ENCODE results near the gene TLE5. TPM values are rescaled to one million over a fixed set of nuclear protein-coding genes. Genes with fewer than 3 reads are reported as not detected.

Gene TLE5, protein sequence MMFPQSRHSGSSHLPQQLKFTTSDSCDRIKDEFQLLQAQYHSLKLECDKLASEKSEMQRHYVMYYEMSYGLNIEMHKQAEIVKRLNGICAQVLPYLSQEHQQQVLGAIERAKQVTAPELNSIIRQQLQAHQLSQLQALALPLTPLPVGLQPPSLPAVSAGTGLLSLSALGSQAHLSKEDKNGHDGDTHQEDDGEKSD
- 255 and 333 TPM in 2 replicates for total RNA-seq

DNA sequence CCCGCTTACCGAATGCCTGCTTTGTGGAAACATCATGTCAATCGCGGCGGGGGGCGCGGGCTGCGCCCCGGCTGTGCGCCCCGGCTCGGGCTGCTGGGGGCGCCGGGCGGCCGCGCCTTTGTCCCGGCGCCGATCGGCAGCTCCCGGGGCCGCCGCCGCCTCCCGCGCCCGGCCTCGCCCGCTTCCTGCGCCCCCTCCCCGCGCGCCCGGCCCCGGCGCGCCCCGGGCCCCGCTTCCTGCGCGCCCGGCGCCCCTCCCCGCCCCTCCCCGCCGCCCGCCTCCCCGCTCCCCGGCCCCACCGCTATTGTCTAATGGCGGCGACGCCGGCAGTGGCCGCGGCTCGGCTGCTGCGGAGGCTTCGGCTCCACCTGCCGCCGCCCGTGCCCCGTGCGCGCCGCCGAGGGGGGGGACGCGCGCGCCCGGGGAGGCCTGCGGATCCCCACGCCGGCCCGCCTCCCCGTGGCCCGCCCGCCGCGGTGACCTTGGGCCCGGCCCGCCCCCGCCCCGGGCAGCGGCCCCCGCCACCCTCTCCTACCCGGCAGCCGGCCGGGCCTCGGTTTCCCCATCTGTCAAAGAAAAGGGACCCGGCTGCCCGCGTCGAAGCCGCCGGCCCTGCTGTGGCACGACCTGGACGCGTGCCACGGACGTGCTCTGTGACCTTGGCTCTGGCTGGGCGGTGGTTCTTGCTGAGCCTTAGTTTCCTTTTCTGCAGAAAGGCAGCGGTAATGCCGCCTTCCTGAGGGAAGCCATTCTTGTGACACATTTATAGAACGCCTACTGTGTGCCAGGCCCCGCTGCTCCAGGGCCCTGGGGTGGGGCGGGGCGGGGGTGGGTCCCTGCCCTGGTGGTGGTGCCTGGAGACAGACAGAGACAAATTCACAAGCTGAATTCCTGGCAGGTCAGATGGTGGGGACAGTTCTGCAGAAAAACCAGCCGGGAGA lies at the start of gene TLE5:
TLE5 (minus strand) TSS at position 331 of the 941 bp plus-strand sequence; CDS start at position 36, 295 bp downstream.

DNA sequence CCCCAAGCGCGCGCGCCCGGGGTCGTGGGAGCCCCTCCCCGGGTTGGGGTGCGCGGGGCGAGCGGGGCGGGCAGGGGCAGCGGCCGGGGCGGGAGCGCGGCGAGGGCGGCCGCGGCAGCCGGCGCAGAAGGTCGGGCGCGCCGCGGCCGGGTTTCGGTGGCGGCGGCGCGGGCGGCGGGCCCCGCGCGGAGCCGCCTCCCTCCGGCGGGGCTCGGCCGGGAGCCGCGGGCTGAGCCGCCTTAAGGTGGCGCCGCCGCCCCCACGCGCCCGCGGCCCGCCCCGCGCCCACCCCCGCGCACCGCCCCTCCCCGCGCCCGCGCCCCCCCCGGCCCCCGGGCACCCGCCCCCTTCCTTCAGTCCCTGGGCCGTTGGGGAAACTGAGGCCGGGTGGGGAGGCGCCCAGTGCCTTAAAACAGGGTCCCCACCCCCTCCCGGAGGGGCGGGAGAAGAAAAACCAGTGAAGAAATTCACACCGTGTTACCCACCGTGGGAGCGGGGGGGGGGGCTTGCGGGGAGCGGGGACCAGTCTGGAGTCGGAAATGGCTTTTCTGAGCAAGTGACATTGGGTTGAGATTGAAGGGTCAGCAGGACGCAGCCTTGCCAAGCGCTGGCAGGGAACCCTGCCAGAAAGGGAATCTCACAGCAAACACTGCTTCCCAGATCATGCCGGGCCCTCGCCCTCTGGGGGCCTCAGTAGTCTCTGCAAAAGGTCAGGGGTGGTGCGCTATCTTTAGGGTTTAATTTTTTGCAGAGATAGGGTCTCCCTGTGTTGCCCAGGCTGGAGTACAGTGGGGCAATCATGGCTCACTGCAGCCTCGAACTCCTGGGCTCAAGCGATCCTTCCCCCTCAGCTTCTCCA lies 33.0 kb downstream of the TLE5 start, which contains the start of gene TLE2:
TLE2 (minus strand) TSS at position 216 of the 859 bp plus-strand sequence. CDS start 376 bp downstream, outside the sequence.

Other genes with a start within 250 kb of the TLE5 start
- gene ZNF554, start 242.6 kb downstream of the TLE5 start, total RNA-seq: 1.1 and 1.6 TPM in 2 replicates
- gene ZNF555, start 221.0 kb downstream of the TLE5 start, total RNA-seq: 4.2 and 4.9 TPM in 2 replicates
- not detected in 2 replicates for gene ZNF556, start 195.2 kb downstream of the TLE5 start, total RNA-seq
- gene ZNF57, start 161.6 kb downstream of the TLE5 start, total RNA-seq: 4.4 and 6.9 TPM in 2 replicates
- gene ZNF77, start 117.5 kb downstream of the TLE5 start, total RNA-seq: 1.4 and 3.3 TPM in 2 replicates
- not detected in 2 replicates for gene TLE6, start 84.9 kb downstream of the TLE5 start, total RNA-seq
- 0.11 and 1.5 TPM in 2 replicates for gene TLE2, start 33.2 kb downstream of the TLE5 start, total RNA-seq
- 47.6 and 50.9 TPM in 2 replicates for gene GNA11, start 31.9 kb upstream of the TLE5 start, total RNA-seq
- gene GNA15, start 73.5 kb upstream of the TLE5 start, total RNA-seq: 202 and 264 TPM in 2 replicates
- 0.16 TPM in 1 of 2 replicates, not detected in the other for gene S1PR4, start 116.3 kb upstream of the TLE5 start, total RNA-seq
- gene NCLN, start 123.4 kb upstream of the TLE5 start, total RNA-seq: 71.5 and 107 TPM in 2 replicates
- not detected in 2 replicates for gene CELF5, start 162.2 kb upstream of the TLE5 start, total RNA-seq